ENCODE measurements around the gene FAM90A1. TPM values are rescaled to one million over a fixed set of nuclear protein-coding genes. Genes with fewer than 3 reads are reported as not detected.
A peak's percentile ranks its signal among the peaks of the same experiment; 100 is the strongest.
"Not testable (repeated sequence)": the region's sequence is repeated elsewhere in the genome, so short reads cannot be mapped to it uniquely, and the experiment has no call there.

The FAM90A1 gene
- polyA plus RNA-seq, 1 experiment: 0.20 TPM

- TF ChIP-seq CTCF (IDR thresholded peaks at IDR 0.05; ENCODE audit: insufficient read depth, low read depth, low read length): peak; percentile 62
- CTCF ChIA-PET: interaction anchor here (0.7 to 2.0 kb wide), 9 partner anchors 105 to 165 kb away, joined by 3 to 9 read pairs (median 3); no protein-coding TSS in a partner anchor
- peak; percentile 99 for DNase-seq (ENCODE audit: low read depth)
- POLR2A ChIA-PET: interaction anchor here (0.6 kb wide), 1 partner anchor 11 kb away, joined by 3 read pairs; no protein-coding TSS in a partner anchor
- not testable (repeated sequence) for H3K4me3 ChIP-seq (ENCODE audit: low read depth, low read length); H3K27me3 ChIP-seq (ENCODE audit: control insufficient read depth, insufficient read depth, low read length); H3K36me3 ChIP-seq (ENCODE audit: control insufficient read depth, insufficient read depth, low read length)
These were observed 4.5 kb upstream of the FAM90A1 start for GRCh38 chr12:8231666-8232608.

GRCh38 chr12:8231049-8231448 lies 3.6 kb upstream of the FAM90A1 start:
- CTCF ChIA-PET: interaction anchor here (0.8 to 2.0 kb wide), 6 partner anchors 110 to 166 kb away, joined by 3 to 9 read pairs (median 4); no protein-coding TSS in a partner anchor
- POLR2A ChIA-PET; H3K36me3 ChIP-seq (ENCODE audit: control insufficient read depth, insufficient read depth, low read length); DNase-seq (ENCODE audit: low read depth); H3K27me3 ChIP-seq (ENCODE audit: control insufficient read depth, insufficient read depth, low read length); H3K4me3 ChIP-seq (ENCODE audit: low read depth, low read length): not testable (repeated sequence)

DNA sequence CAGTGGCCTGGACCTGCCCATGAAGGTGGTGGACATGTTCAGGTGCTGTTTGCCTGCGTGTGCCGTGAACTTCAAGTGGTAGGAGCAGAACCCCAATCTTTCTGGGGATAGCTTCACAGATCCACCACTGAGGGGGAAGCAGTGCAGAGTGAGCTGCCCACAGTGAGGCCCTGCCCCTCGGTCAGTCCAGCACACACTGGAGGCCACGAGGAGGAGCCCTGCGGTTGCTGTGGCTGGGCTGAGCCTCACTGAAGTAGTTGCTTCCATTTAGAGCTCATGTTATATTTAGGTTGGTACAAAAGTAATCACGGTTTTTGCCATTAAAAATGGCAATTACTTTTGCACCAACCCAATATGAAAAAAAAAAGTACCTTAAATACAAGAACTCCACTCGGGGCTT lies 2.1 kb upstream of the FAM90A1 start:
- DNase-seq (ENCODE audit: low read depth); POLR2A ChIA-PET; CTCF ChIA-PET; H3K36me3 ChIP-seq (ENCODE audit: control insufficient read depth, insufficient read depth, low read length); H3K27me3 ChIP-seq (ENCODE audit: control insufficient read depth, insufficient read depth, low read length); H3K4me3 ChIP-seq (ENCODE audit: low read depth, low read length): not testable (repeated sequence)

DNA sequence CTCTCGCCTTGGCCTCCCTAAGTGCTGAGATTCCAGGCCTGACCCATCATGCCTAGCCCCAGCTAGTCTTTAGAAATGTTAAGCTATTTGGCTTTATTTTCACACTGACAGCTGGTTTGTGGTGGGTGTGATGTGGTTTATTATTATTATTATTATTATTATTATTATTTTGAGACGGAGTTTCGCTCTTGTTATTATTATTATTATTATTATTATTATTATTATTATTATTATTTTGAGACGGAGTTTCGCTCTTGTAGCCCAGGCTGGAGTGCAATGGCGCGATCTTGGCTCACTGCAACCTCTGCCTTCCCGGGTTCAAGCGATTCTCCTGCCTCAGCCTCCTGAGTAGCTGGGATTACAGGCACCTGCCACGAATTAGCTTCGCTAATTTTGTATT lies 1.2 kb upstream of the FAM90A1 start:
- H3K36me3 ChIP-seq (ENCODE audit: control insufficient read depth, insufficient read depth, low read length); H3K4me3 ChIP-seq (ENCODE audit: low read depth, low read length); CTCF ChIA-PET; DNase-seq (ENCODE audit: low read depth); POLR2A ChIA-PET; H3K27me3 ChIP-seq (ENCODE audit: control insufficient read depth, insufficient read depth, low read length): not testable (repeated sequence)

- DNase-seq (ENCODE audit: low read depth); POLR2A ChIA-PET; H3K27me3 ChIP-seq (ENCODE audit: control insufficient read depth, insufficient read depth, low read length); H3K36me3 ChIP-seq (ENCODE audit: control insufficient read depth, insufficient read depth, low read length); CTCF ChIA-PET: not testable (repeated sequence)
- H3K4me3 ChIP-seq (ENCODE audit: low read depth, low read length): peak overlapping the region; percentile 29
These were observed 287 bp upstream of the FAM90A1 start for GRCh38 chr12:8227732-8228077.

GRCh38 chr12:8226355-8226754 lies 1.1 kb downstream of the FAM90A1 start:
- ChIA-PET POLR2A (no interaction called here), CTCF (no interaction called here)
- TF ChIP-seq CTCF (IDR thresholded peaks at IDR 0.05; ENCODE audit: insufficient read depth, low read depth, low read length): no peak
- no peak for DNase-seq (ENCODE audit: low read depth)
- Histone ChIP-seq H3K27me3 (ENCODE audit: control insufficient read depth, insufficient read depth, low read length) (no peaks in the 10 kb centered on the region), H3K4me3 (ENCODE audit: low read depth, low read length) (no peak overlapping the region), H3K36me3 (ENCODE audit: control insufficient read depth, insufficient read depth, low read length) (no peaks in the 10 kb centered on the region)

GRCh38 chr12:8224782-8225181 lies 2.6 kb downstream of the FAM90A1 start:
- not testable (repeated sequence) for DNase-seq (ENCODE audit: low read depth)

DNA sequence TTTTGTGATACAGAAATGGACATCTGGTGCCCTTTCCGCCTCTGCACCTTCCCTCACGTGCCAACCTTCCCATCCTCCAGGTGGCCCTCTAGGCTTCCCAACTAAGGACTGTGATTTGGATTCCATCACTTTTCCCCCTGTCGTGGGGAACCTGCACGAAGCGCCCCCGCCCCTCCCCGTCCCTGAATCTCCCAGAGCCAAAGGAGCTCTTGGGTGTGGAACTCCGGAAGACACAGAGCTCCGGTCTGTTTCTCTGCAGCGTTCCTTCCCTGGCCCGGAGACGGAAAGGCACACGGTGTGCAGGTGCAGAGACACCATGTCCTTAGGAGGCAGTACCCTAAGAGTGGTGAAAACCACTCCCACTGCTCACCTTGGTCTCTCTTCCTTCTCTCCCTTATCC lies 3.8 kb downstream of the FAM90A1 start:
- CTCF ChIA-PET, POLR2A ChIA-PET: not testable (repeated sequence)

More at GRCh38 chr12:8224782-8225181, 2.6 kb downstream of the FAM90A1 start:
- H3K27me3 ChIP-seq (ENCODE audit: control insufficient read depth, insufficient read depth, low read length); CTCF ChIA-PET; POLR2A ChIA-PET; H3K4me3 ChIP-seq (ENCODE audit: low read depth, low read length); H3K36me3 ChIP-seq (ENCODE audit: control insufficient read depth, insufficient read depth, low read length): not testable (repeated sequence)

GRCh38 chr12:8222303-8222702 lies 5.1 kb downstream of the FAM90A1 start:
- H3K4me3 ChIP-seq (ENCODE audit: low read depth, low read length); H3K27me3 ChIP-seq (ENCODE audit: control insufficient read depth, insufficient read depth, low read length); CTCF ChIA-PET; POLR2A ChIA-PET; DNase-seq (ENCODE audit: low read depth); H3K36me3 ChIP-seq (ENCODE audit: control insufficient read depth, insufficient read depth, low read length): not testable (repeated sequence)

More for the DNA sequence above, 3.8 kb downstream of the FAM90A1 start:
- not testable (repeated sequence) for DNase-seq (ENCODE audit: low read depth); H3K4me3 ChIP-seq (ENCODE audit: low read depth, low read length); H3K36me3 ChIP-seq (ENCODE audit: control insufficient read depth, insufficient read depth, low read length); H3K27me3 ChIP-seq (ENCODE audit: control insufficient read depth, insufficient read depth, low read length)

DNA sequence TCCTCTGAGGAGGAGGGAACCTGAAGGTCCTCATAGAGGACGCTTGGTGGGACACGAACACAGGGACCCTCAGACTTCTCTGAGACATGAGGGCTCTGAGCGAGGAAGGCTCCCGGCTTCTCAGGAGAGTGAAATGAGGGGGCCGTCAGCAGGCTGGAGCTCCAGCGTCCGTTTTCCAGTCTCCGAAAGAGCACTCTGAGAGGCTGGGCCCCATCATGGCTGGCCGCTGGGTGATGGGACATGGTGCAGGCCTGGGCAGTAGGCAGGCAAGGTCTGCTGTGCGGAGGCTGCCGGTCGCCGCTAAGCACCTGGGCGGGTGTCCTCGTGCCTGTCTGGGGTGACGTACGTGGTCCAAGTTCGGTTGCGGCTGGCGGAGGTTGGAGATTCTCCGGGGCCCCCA lies 5.6 kb downstream of the FAM90A1 start:
- H3K27me3 ChIP-seq (ENCODE audit: control insufficient read depth, insufficient read depth, low read length); H3K36me3 ChIP-seq (ENCODE audit: control insufficient read depth, insufficient read depth, low read length); DNase-seq (ENCODE audit: low read depth); CTCF ChIA-PET; H3K4me3 ChIP-seq (ENCODE audit: low read depth, low read length); POLR2A ChIA-PET: not testable (repeated sequence)

GRCh38 chr12:8221375-8221774 lies 6.0 kb downstream of the FAM90A1 start:
- DNase-seq (ENCODE audit: low read depth); H3K27me3 ChIP-seq (ENCODE audit: control insufficient read depth, insufficient read depth, low read length); H3K36me3 ChIP-seq (ENCODE audit: control insufficient read depth, insufficient read depth, low read length); CTCF ChIA-PET; H3K4me3 ChIP-seq (ENCODE audit: low read depth, low read length); POLR2A ChIA-PET: not testable (repeated sequence)

Data from BJ (cell line).